HepG2 (cell line): Measurements from ENCODE around the gene GNA12. TPM values are rescaled to one million over a fixed set of nuclear protein-coding genes. Genes with fewer than 3 reads are reported as not detected.

Experiments
- EEA1 ChIP-seq: sonication (generic); formaldehyde crosslinking; IDR thresholded peaks from 2 replicates; pipeline ENCODE4 v1.5.1; 2020; ENCODE audit warnings: mild to moderate bottlenecking, missing genetic modification reagents, borderline replicate concordance
- HOXA9 ChIP-seq: sonication (generic); formaldehyde crosslinking; IDR thresholded peaks from 2 replicates; pipeline ENCODE4 v1.8.1; 2022; ENCODE audit warnings: missing genetic modification reagents, mild to moderate bottlenecking, moderate library complexity, borderline replicate concordance
- IRF2 ChIP-seq: IDR thresholded peaks from 2 replicates; pipeline ENCODE4 v1.6.1; 2018; ENCODE audit warnings: missing genetic modification reagents, missing compliant biosample characterization
- JARID2 ChIP-seq: sonication (generic); formaldehyde crosslinking; IDR thresholded peaks from 2 replicates; pipeline ENCODE4 v1.8.1; 2023; ENCODE audit warnings: missing genetic modification reagents, inconsistent platforms; ENCODE audit not compliant: insufficient replicate concordance
- MTA1 ChIP-seq: sonication (generic); formaldehyde crosslinking; IDR thresholded peaks from 2 replicates; pipeline ENCODE4 v1.4.0; 2020; ENCODE audit warnings: missing genetic modification reagents, mild to moderate bottlenecking, borderline replicate concordance
- RCOR2 ChIP-seq: IDR thresholded peaks from 2 replicates; pipeline ENCODE4 v1.6.1; 2016; ENCODE audit warnings: missing biosample characterization, missing genetic modification reagents
- SMARCE1 ChIP-seq: fragments of 450-650 bp; IDR thresholded peaks from 2 replicates; pipeline ENCODE4 v1.6.1; 2017; ENCODE audit warnings: borderline replicate concordance
- ZNF431 ChIP-seq: sonication (generic); formaldehyde crosslinking; IDR thresholded peaks from 2 replicates; pipeline ENCODE4 v1.9.0; 2022; ENCODE audit warnings: missing genetic modification reagents, low read depth, mild to moderate bottlenecking, borderline replicate concordance
- ZNF44 ChIP-seq: sonication (generic); formaldehyde crosslinking; IDR thresholded peaks from 2 replicates; pipeline ENCODE4 v1.5.1; 2020; ENCODE audit warnings: mild to moderate bottlenecking, missing genetic modification reagents
- ZNF460 ChIP-seq: sonication (generic); formaldehyde crosslinking; IDR thresholded peaks from 2 replicates; pipeline ENCODE4 v1.5.1; 2020; ENCODE audit warnings: missing genetic modification reagents, mild to moderate bottlenecking, borderline replicate concordance
- polyA plus RNA-seq, 8 experiments: library from polyadenylated mRNA; depleted of rRNA in 3 of 8; stranded (reverse) in 7 of 8; unstranded in 1 of 8; fragments of >200 nt; fragmentation: Illumina TruSeq in 4 of 8; extraction: Trizol in 4 of 8; gene quantifications; 2 replicates each; pipeline versions ENCODE4 v1.2.1 to v1.2.3, GENCODE V29; 2011 to 2016; ENCODE audit warnings: low read depth in 4 of 8, missing spikeins in 1 of 8, mixed read lengths in 1 of 8; ENCODE audit not compliant: insufficient read depth in 1 of 8
- total RNA-seq, 5 experiments: library from RNA; depleted of rRNA; stranded (reverse); fragments of >200 nt; fragmentation: Illumina TruSeq; extraction: Trizol; gene quantifications; 2 replicates each; pipeline ENCODE4 v1.2.3, GENCODE V29; 2016; ENCODE audit warnings: low read depth in 1 of 5
- TF ChIP-seq, protein P1 (sequence below): sonication (generic); formaldehyde crosslinking; IDR thresholded peaks from 2 replicates; pipeline ENCODE4 v1.9.0; 2021; ENCODE audit warnings: missing genetic modification reagents, borderline replicate concordance
- TF ChIP-seq, protein P2 (sequence below): sonication (generic); formaldehyde crosslinking; IDR thresholded peaks from 2 replicates; pipeline ENCODE4 v1.4.0; 2020; ENCODE audit warnings: mild to moderate bottlenecking, missing genetic modification reagents
- TF ChIP-seq, protein P3 (sequence below): sonication (generic); formaldehyde crosslinking; IDR thresholded peaks from 2 replicates; pipeline ENCODE4 v1.4.0; 2020; ENCODE audit warnings: low read depth, missing genetic modification reagents
- TF ChIP-seq, protein P4 (sequence below): sonication (generic); formaldehyde crosslinking; IDR thresholded peaks from 2 replicates; pipeline ENCODE4 v1.4.0; 2020; ENCODE audit warnings: mild to moderate bottlenecking, missing genetic modification reagents

Gene GNA12
- total and polyA plus RNA-seq, 2 of the 13 experiments (the other 11 are each of a cell fraction or from before 2014, with no cell fraction given): 16.2 to 50.9 TPM

DNA sequence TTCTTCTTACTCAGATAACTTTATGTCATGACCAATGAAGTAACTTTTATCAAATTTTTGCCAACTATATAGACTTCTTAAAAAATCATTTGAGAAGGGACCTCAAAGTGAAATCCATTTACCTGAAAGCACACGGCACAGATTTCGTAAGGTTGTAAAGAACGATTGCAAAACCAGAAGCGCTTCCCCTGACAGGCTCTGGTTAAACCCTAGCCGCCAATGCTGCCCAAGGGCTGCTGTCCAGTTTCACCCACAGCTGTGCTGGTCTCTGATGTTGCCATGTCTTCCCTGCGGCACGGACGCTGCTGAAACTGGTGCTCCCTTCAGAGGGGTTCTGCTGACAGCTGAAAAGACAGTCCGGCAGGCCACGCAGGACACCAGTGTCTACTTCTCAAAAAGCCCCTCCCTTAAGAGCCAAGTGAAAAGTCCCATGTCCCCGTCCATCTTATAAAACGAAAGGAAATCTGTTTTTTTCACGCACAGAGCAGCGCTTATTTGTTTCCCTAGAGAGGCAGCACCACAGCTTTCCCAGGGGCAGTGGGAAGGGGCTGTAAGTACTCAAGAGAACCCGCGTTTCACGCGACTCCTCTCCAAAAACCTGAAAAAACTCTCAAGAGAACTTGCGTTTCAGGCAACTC is 32.5 kb downstream of the GNA12 start (continued):
- TF ChIP-seq, protein P1, sequence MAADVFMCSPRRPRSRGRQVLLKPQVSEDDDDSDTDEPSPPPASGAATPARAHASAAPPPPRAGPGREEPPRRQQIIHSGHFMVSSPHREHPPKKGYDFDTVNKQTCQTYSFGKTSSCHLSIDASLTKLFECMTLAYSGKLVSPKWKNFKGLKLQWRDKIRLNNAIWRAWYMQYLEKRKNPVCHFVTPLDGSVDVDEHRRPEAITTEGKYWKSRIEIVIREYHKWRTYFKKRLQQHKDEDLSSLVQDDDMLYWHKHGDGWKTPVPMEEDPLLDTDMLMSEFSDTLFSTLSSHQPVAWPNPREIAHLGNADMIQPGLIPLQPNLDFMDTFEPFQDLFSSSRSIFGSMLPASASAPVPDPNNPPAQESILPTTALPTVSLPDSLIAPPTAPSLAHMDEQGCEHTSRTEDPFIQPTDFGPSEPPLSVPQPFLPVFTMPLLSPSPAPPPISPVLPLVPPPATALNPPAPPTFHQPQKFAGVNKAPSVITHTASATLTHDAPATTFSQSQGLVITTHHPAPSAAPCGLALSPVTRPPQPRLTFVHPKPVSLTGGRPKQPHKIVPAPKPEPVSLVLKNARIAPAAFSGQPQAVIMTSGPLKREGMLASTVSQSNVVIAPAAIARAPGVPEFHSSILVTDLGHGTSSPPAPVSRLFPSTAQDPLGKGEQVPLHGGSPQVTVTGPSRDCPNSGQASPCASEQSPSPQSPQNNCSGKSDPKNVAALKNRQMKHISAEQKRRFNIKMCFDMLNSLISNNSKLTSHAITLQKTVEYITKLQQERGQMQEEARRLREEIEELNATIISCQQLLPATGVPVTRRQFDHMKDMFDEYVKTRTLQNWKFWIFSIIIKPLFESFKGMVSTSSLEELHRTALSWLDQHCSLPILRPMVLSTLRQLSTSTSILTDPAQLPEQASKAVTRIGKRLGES (CRISPR knock-in tag): no peak
- TF ChIP-seq ZNF431 (CRISPR knock-in tag): no peak
- 0 out of 2 replicates have a peak, but pooled peaks have one; percentile 33 for TF ChIP-seq MTA1 (CRISPR knock-in tag)
- TF ChIP-seq, protein P2, sequence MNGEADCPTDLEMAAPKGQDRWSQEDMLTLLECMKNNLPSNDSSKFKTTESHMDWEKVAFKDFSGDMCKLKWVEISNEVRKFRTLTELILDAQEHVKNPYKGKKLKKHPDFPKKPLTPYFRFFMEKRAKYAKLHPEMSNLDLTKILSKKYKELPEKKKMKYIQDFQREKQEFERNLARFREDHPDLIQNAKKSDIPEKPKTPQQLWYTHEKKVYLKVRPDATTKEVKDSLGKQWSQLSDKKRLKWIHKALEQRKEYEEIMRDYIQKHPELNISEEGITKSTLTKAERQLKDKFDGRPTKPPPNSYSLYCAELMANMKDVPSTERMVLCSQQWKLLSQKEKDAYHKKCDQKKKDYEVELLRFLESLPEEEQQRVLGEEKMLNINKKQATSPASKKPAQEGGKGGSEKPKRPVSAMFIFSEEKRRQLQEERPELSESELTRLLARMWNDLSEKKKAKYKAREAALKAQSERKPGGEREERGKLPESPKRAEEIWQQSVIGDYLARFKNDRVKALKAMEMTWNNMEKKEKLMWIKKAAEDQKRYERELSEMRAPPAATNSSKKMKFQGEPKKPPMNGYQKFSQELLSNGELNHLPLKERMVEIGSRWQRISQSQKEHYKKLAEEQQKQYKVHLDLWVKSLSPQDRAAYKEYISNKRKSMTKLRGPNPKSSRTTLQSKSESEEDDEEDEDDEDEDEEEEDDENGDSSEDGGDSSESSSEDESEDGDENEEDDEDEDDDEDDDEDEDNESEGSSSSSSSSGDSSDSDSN: 0 out of 2 replicates have a peak, but pooled peaks have one; percentile 37
- TF ChIP-seq SMARCE1: no peak
- TF ChIP-seq EEA1 (CRISPR knock-in tag): no peak
- 0 out of 2 replicates have a peak, but pooled peaks have one; percentile 23 for TF ChIP-seq IRF2 (CRISPR knock-in tag)
- TF ChIP-seq JARID2 (CRISPR knock-in tag): no peak
- no peak for TF ChIP-seq ZNF44 (CRISPR knock-in tag)
- TF ChIP-seq HOXA9 (CRISPR knock-in tag): no peak
- no peak for TF ChIP-seq ZNF460 (CRISPR knock-in tag)
- 0 out of 2 replicates have a peak, but pooled peaks have one; percentile 46 for TF ChIP-seq RCOR2 (CRISPR knock-in tag)
- TF ChIP-seq, protein P3, sequence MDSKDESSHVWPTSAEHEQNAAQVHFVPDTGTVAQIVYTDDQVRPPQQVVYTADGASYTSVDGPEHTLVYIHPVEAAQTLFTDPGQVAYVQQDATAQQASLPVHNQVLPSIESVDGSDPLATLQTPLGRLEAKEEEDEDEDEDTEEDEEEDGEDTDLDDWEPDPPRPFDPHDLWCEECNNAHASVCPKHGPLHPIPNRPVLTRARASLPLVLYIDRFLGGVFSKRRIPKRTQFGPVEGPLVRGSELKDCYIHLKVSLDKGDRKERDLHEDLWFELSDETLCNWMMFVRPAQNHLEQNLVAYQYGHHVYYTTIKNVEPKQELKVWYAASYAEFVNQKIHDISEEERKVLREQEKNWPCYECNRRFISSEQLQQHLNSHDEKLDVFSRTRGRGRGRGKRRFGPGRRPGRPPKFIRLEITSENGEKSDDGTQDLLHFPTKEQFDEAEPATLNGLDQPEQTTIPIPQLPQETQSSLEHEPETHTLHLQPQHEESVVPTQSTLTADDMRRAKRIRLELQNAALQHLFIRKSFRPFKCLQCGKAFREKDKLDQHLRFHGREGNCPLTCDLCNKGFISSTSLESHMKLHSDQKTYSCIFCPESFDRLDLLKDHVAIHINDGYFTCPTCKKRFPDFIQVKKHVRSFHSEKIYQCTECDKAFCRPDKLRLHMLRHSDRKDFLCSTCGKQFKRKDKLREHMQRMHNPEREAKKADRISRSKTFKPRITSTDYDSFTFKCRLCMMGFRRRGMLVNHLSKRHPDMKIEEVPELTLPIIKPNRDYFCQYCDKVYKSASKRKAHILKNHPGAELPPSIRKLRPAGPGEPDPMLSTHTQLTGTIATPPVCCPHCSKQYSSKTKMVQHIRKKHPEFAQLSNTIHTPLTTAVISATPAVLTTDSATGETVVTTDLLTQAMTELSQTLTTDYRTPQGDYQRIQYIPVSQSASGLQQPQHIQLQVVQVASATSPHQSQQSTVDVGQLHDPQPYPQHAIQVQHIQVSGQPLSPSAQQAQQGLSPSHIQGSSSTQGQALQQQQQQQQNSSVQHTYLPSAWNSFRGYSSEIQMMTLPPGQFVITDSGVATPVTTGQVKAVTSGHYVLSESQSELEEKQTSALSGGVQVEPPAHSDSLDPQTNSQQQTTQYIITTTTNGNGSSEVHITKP (CRISPR knock-in tag): no peak
- TF ChIP-seq, protein P4, sequence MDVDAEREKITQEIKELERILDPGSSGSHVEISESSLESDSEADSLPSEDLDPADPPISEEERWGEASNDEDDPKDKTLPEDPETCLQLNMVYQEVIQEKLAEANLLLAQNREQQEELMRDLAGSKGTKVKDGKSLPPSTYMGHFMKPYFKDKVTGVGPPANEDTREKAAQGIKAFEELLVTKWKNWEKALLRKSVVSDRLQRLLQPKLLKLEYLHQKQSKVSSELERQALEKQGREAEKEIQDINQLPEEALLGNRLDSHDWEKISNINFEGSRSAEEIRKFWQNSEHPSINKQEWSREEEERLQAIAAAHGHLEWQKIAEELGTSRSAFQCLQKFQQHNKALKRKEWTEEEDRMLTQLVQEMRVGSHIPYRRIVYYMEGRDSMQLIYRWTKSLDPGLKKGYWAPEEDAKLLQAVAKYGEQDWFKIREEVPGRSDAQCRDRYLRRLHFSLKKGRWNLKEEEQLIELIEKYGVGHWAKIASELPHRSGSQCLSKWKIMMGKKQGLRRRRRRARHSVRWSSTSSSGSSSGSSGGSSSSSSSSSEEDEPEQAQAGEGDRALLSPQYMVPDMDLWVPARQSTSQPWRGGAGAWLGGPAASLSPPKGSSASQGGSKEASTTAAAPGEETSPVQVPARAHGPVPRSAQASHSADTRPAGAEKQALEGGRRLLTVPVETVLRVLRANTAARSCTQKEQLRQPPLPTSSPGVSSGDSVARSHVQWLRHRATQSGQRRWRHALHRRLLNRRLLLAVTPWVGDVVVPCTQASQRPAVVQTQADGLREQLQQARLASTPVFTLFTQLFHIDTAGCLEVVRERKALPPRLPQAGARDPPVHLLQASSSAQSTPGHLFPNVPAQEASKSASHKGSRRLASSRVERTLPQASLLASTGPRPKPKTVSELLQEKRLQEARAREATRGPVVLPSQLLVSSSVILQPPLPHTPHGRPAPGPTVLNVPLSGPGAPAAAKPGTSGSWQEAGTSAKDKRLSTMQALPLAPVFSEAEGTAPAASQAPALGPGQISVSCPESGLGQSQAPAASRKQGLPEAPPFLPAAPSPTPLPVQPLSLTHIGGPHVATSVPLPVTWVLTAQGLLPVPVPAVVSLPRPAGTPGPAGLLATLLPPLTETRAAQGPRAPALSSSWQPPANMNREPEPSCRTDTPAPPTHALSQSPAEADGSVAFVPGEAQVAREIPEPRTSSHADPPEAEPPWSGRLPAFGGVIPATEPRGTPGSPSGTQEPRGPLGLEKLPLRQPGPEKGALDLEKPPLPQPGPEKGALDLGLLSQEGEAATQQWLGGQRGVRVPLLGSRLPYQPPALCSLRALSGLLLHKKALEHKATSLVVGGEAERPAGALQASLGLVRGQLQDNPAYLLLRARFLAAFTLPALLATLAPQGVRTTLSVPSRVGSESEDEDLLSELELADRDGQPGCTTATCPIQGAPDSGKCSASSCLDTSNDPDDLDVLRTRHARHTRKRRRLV: no peak
